ENCODE data around the gene EDC3. TPM values are rescaled to one million over a fixed set of nuclear protein-coding genes. Genes with fewer than 3 reads are reported as not detected.

Gene EDC3
- total RNA-seq (2022; extraction: Qiagen RNA extraction): 18.7 to 26.6 TPM (median 20.9 TPM) in 5 replicates

GRCh38 chr15:74695597-74696397 lies at the start of gene EDC3:
TSS of gene EDC3 (minus strand) at chr15:74696024. CDS start at chr15:74675124, 20,900 bp downstream.

GRCh38 chr15:74725225-74725774 lies 29.5 kb upstream of the EDC3 start, which contains the start of gene CYP1A1:
TSS of gene CYP1A1 (minus strand) at chr15:74725528. CDS start at chr15:74723097, 2,431 bp downstream.

GRCh38 chr15:74615508-74616365 lies 80.1 kb downstream of the EDC3 start, which contains the start of gene CLK3:
TSS of gene CLK3 (plus strand) at chr15:74615836. CDS start at chr15:74619197, 3,361 bp downstream.

Other genes with a start within 250 kb of the EDC3 start
- 39.9 to 42.7 TPM (median 41.8 TPM) in 5 replicates for gene UBL7, start 234.9 kb downstream of the EDC3 start, total RNA-seq (2022; extraction: Qiagen RNA extraction)
- gene ARID3B, start 154.8 kb downstream of the EDC3 start, total RNA-seq (2022; extraction: Qiagen RNA extraction): 2.8 to 4.1 TPM (median 3.3 TPM) in 5 replicates
- gene CLK3, start 80.2 kb downstream of the EDC3 start, total RNA-seq (2022; extraction: Qiagen RNA extraction): 32.0 to 46.3 TPM (median 32.8 TPM) in 5 replicates
- 1.4 to 2.5 TPM (median 1.8 TPM) in 5 replicates for gene CYP1A1, start 29.5 kb upstream of the EDC3 start, total RNA-seq (2022; extraction: Qiagen RNA extraction)
- not detected in 5 replicates for gene CYP1A2, start 52.8 kb upstream of the EDC3 start, total RNA-seq (2022; extraction: Qiagen RNA extraction)
- 59.4 to 74.2 TPM (median 63.1 TPM) in 5 replicates for gene CSK, start 86.1 kb upstream of the EDC3 start, total RNA-seq (2022; extraction: Qiagen RNA extraction)
- 0.09 to 0.15 TPM in 2 of 5 replicates, not detected in the others for gene LMAN1L, start 116.8 kb upstream of the EDC3 start, total RNA-seq (2022; extraction: Qiagen RNA extraction)
- gene CPLX3, start 130.6 kb upstream of the EDC3 start, total RNA-seq (2022; extraction: Qiagen RNA extraction): 0.05 to 0.06 TPM in 2 of 5 replicates, not detected in the others
- 31.5 to 35.9 TPM (median 33.9 TPM) in 5 replicates for gene ULK3, start 147.1 kb upstream of the EDC3 start, total RNA-seq (2022; extraction: Qiagen RNA extraction)
- gene SCAMP2, start 177.3 kb upstream of the EDC3 start, total RNA-seq (2022; extraction: Qiagen RNA extraction): 62.6 to 67.1 TPM (median 64.1 TPM) in 5 replicates
- gene MPI, start 194.0 kb upstream of the EDC3 start, total RNA-seq (2022; extraction: Qiagen RNA extraction): 27.3 to 43.1 TPM (median 29.9 TPM) in 5 replicates
- 31.2 to 40.6 TPM (median 35.3 TPM) in 5 replicates for gene FAM219B, start 210.8 kb upstream of the EDC3 start, total RNA-seq (2022; extraction: Qiagen RNA extraction)
- 375 to 627 TPM (median 557 TPM) in 5 replicates for gene COX5A, start 242.0 kb upstream of the EDC3 start, total RNA-seq (2022; extraction: Qiagen RNA extraction)